K562 (cell line): Measurements from ENCODE around the gene TTC28. TPM values are rescaled to one million over a fixed set of nuclear protein-coding genes. Genes with fewer than 3 reads are reported as not detected.

Source experiments
- ATAC-seq: fragments of 200-7000 bp; cut with Tn5 transposase; 3 replicates; pipeline ENCODE4 v1.9.1; 2020; ENCODE audit warnings: moderate library complexity
- BruUV-seq: library from RNA; stranded (reverse); fragments of 400-500 nt; replicated peaks from 2 replicates; lab custom pipeline; 2021; lab: Mats Ljungman, UMichigan
- CTCF ChIA-PET: fragments of 300-600 bp; formaldehyde crosslinking; extraction: SDS; loops from one replicate; lab custom pipeline; 2021; ENCODE audit warnings: low intra/inter-chr PET ratio; lab: Yijun Ruan, JAX
- POLR2A ChIA-PET: fragments of 300-600, 350-650 bp; sonication (Branson Sonifier 250); formaldehyde crosslinking; extraction: SDS; loops from one replicate; lab custom pipeline; 2021; ENCODE audit warnings: antibody characterized with exemption, inconsistent platforms; lab: Yijun Ruan, JAX
- DNase-seq, 4 experiments: peaks; one replicate each; pipeline versions ENCODE4 v3.0.0 to v3.0.0-alpha.2; 2011 to 2018; ENCODE audit warnings: low spot score in 3 of 4, mixed read lengths in 3 of 4; ENCODE audit errors: extremely low read depth in 1 of 4
- FAIRE-seq: peaks from 2 replicates; lab custom pipeline; 2011; peaks lifted over from hg19 to GRCh38; lab: Jason Lieb, UNC
- H2AFZ ChIP-seq: 2 replicates; pipeline ENCODE4 v1.6.0; 2011; ENCODE audit warnings: low read depth, low read length, control low read depth, inconsistent platforms
- H3K27ac ChIP-seq: fragments of 200-600 bp; 3 replicates; pipeline ENCODE4 v1.8.0; 2011; ENCODE audit warnings: low read depth, mild to moderate bottlenecking, control low read depth, inconsistent platforms, low read length, moderate library complexity, mixed read lengths; ENCODE audit errors: extremely low read depth
- H3K27me3 ChIP-seq, 2 experiments: fragments of 300-600 bp in 1 of 2; 2 replicates in 1 of 2; 3 replicates in 1 of 2; pipeline versions ENCODE4 v1.6.0 to v1.8.0; 2011; ENCODE audit warnings: inconsistent platforms in 2 of 2, low read length in 2 of 2, mild to moderate bottlenecking in 1 of 2, mixed read lengths in 1 of 2, moderate library complexity in 1 of 2; ENCODE audit not compliant: control insufficient read depth in 2 of 2, insufficient read depth in 2 of 2
- H3K36me3 ChIP-seq: fragments of 300-600 bp; 3 replicates; pipeline ENCODE4 v1.8.0; 2011; ENCODE audit warnings: mild to moderate bottlenecking, low read length, inconsistent platforms; ENCODE audit not compliant: control insufficient read depth, insufficient read depth
- H3K4me1 ChIP-seq, 2 experiments: fragments of 200-600 bp in 1 of 2; replicated peaks in 1 of 2; 2 replicates in 1 of 2; 3 replicates in 1 of 2; pipeline versions ENCODE4 v1.5.1 to v1.8.0; 2011; ENCODE audit warnings: inconsistent platforms in 2 of 2, low read length in 2 of 2, mild to moderate bottlenecking in 1 of 2, mixed read lengths in 1 of 2, moderate library complexity in 1 of 2; ENCODE audit not compliant: control insufficient read depth in 2 of 2, insufficient read depth in 2 of 2
- H3K4me2 ChIP-seq: 2 replicates; pipeline ENCODE4 v1.6.1; 2011; ENCODE audit warnings: low read length, control low read depth, inconsistent platforms, mixed read lengths; ENCODE audit not compliant: insufficient read depth
- H3K4me3 ChIP-seq: fragments of 200-600 bp; sonication (generic), shearing (Covaris generic); 2 replicates; pipeline ENCODE4 v1.5.1; 2016; ENCODE audit warnings: control low read depth, inconsistent platforms
- H3K79me2 ChIP-seq: fragments of 200-600 bp; 3 replicates; pipeline ENCODE4 v1.8.0; 2011; ENCODE audit warnings: low read length, inconsistent platforms; ENCODE audit not compliant: control insufficient read depth, insufficient read depth
- H3K9ac ChIP-seq, 2 experiments: 2 replicates each; pipeline versions ENCODE4 v1.6.0 to v1.6.1; 2011; ENCODE audit warnings: low read depth in 2 of 2, low read length in 2 of 2, control low read depth in 1 of 2, inconsistent platforms in 1 of 2, mild to moderate bottlenecking in 1 of 2, mixed read lengths in 1 of 2; ENCODE audit not compliant: insufficient read depth in 1 of 2
- H3K9me1 ChIP-seq: one replicate; pipeline ENCODE4 v1.6.0; 2011; ENCODE audit warnings: inconsistent platforms, mild to moderate bottlenecking, low read length, moderate library complexity; ENCODE audit not compliant: control insufficient read depth, insufficient read depth
- H3K9me3 ChIP-seq: replicated peaks from 2 replicates; pipeline ENCODE4 v1.5.1; 2011; ENCODE audit warnings: low read depth, low read length, inconsistent platforms; ENCODE audit not compliant: control insufficient read depth, insufficient read depth
- H4K20me1 ChIP-seq: replicated peaks from 2 replicates; pipeline ENCODE4 v1.6.1; 2011; ENCODE audit warnings: low read length, inconsistent platforms, mixed read lengths; ENCODE audit not compliant: control insufficient read depth, insufficient read depth
- BDP1 ChIP-seq: IDR thresholded peaks from 3 replicates; pipeline ENCODE4 v1.6.1; 2011; ENCODE audit not compliant: insufficient read length, insufficient read depth
- BMI1 ChIP-seq: fragments of 150-350 bp; IDR thresholded peaks from 2 replicates; pipeline ENCODE4 v1.6.1; 2014; ENCODE audit warnings: low read length
- CEBPB ChIP-seq: fragments of 450-650 bp; IDR thresholded peaks from 2 replicates; pipeline ENCODE4 v1.6.1; 2016; ENCODE audit warnings: missing genetic modification characterization, missing compliant biosample characterization
- E2F6 ChIP-seq, 2 experiments: IDR thresholded peaks; 2 replicates each; pipeline ENCODE4 v1.6.1; 2011; ENCODE audit warnings: borderline replicate concordance in 1 of 2, control low read depth in 1 of 2, low read depth in 1 of 2, low read length in 1 of 2, mild to moderate bottlenecking in 1 of 2, mixed read lengths in 1 of 2, moderate library complexity in 1 of 2; ENCODE audit not compliant: insufficient read depth in 1 of 2, insufficient read length in 1 of 2, poor library complexity in 1 of 2, severe bottlenecking in 1 of 2; ENCODE audit errors: extremely low read depth in 1 of 2
- NRF1 ChIP-seq, 2 experiments: fragments of 450-650 bp; IDR thresholded peaks in 1 of 2; conservative IDR thresholded peaks in 1 of 2; 2 replicates each; pipeline ENCODE4 v1.6.1; 2014; ENCODE audit warnings: mild to moderate bottlenecking in 2 of 2
- SMARCC2 ChIP-seq: fragments of 450-650 bp; IDR thresholded peaks from 2 replicates; pipeline ENCODE4 v1.6.1; 2017; ENCODE audit warnings: antibody characterized with exemption, moderate library complexity, mild to moderate bottlenecking, low read depth
- TAL1 ChIP-seq: fragments of 450-650 bp; IDR thresholded peaks from 2 replicates; pipeline ENCODE4 v1.6.1; 2016; ENCODE audit warnings: mild to moderate bottlenecking
- TCF3 ChIP-seq: sonication (generic); formaldehyde crosslinking; IDR thresholded peaks from 2 replicates; pipeline ENCODE4 v1.4.0; 2020; ENCODE audit warnings: mild to moderate bottlenecking, missing genetic modification reagents
- TEAD4 ChIP-seq, 2 experiments: sonication (generic) in 1 of 2; formaldehyde crosslinking in 1 of 2; IDR thresholded peaks; 2 replicates each; pipeline versions ENCODE4 v1.6.1 to v1.8.0; 2012 to 2022; ENCODE audit warnings: borderline replicate concordance in 1 of 2, inconsistent platforms in 1 of 2, low read length in 1 of 2, mild to moderate bottlenecking in 1 of 2, missing genetic modification reagents in 1 of 2
- ZBTB5 ChIP-seq: fragments of 450-650 bp; IDR thresholded peaks from 2 replicates; pipeline ENCODE4 v1.6.1; 2017; ENCODE audit warnings: antibody characterized with exemption
- ZKSCAN1 ChIP-seq: fragments of 150-350 bp; IDR thresholded peaks from 2 replicates; pipeline ENCODE4 v1.6.1; 2016; ENCODE audit warnings: low read depth, low read length
- ZNF174 ChIP-seq: fragments of 250-450 bp; sonication (Bioruptor Pico); IDR thresholded peaks from 2 replicates; pipeline ENCODE4 v1.4.0; 2020; ENCODE audit warnings: mild to moderate bottlenecking
- WGBS: fragments of 100-300 bp; shearing (Covaris generic); methylation state at CpG from one replicate; pipeline ENCODE4 v1.1.6; 2016; ENCODE audit warnings: low coverage, mixed read lengths; ENCODE audit not compliant: insufficient coverage; ENCODE audit errors: missing lambda C conversion rate; 5-methylcytosine and 5-hydroxymethylcytosine counted together
- in situ Hi-C: fragments of 300-500 bp; cut with MboI; formaldehyde crosslinking; loops from 4 replicates; pipeline ENCODE4 v1.15.0; 2018; ENCODE audit warnings: inconsistent platforms, mixed read lengths
- intact Hi-C: fragments of 100-400 bp; cut with micrococcal nuclease; formaldehyde crosslinking; loops from 2 replicates; pipeline ENCODE4 v1.14.2; 2022
- polyA plus RNA-seq, 8 experiments: library from polyadenylated mRNA; depleted of rRNA in 4 of 8; stranded (reverse) in 5 of 8; unstranded in 3 of 8; fragments of >200 nt; fragmentation: Nextera tagmentation in 2 of 8; fragmentation: Illumina TruSeq in 1 of 8; extraction: Ambion mirVana in 2 of 8; extraction: Trizol in 1 of 8; gene quantifications; 2 replicates each; pipeline versions ENCODE4 v1.2.1 to v1.2.3, GENCODE V29; 2011 to 2014; ENCODE audit warnings: inconsistent platforms in 1 of 8, missing spikeins in 1 of 8
- total RNA-seq, 7 experiments: library from RNA; depleted of rRNA in 6 of 7; stranded (reverse); fragments of >200 nt in 6 of 7; fragmentation: Illumina TruSeq in 2 of 7; extraction: Trizol in 2 of 7; gene quantifications; 2 replicates each; pipeline versions ENCODE4 v1.2.1 to v1.2.3, GENCODE V29; 2011 to 2021; ENCODE audit warnings: low replicate concordance in 1 of 7
- TF ChIP-seq, protein P1 (sequence below), 2 experiments: fragments of 450-650 bp; IDR thresholded peaks; 2 replicates each; pipeline ENCODE4 v1.6.1; 2016
- TF ChIP-seq, protein P2 (sequence below): IDR thresholded peaks from 2 replicates; pipeline ENCODE4 v1.6.1; 2014; ENCODE audit warnings: antibody characterized with exemption

The TTC28 gene
- total and polyA plus RNA-seq, 9 of the 15 experiments (the other 6 are each of a cell fraction or from before 2014, with no cell fraction given): 0.22 to 10.7 (median 3.1) TPM

DNA sequence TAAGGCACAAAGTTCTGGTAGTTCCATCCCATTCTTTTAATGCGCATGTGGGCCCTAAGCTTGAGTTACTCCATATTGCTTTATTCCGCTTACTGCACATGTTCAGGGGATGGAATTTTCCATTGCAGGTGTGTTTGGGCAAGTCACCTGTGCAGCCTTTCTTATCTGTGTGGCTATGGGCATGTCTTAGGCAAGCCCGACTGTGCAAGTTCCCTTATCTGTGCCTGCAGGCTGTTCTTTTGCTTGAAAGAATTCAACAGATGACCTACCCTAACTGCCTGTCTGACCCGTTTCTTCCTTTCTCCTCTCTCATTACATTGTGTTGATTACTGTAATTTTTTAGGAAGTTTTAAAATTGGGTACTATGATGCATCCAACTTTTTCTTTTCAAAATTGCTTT is 363.6 kb downstream of the TTC28 start (continued):
- TF ChIP-seq ZBTB5 (no peak), TEAD4 (IDR thresholded peaks at IDR 0.05; ENCODE audit: low read length) (peak; percentile 87), TEAD4 (CRISPR knock-in tag; IDR thresholded peaks at IDR 0.05; ENCODE audit: borderline replicate concordance) (no peak), NRF1 (conservative IDR thresholded peaks at IDR 0.05 in 1 of 2, IDR thresholded peaks at IDR 0.05 in 1 of 2) (no peak)

GRCh38 chr22:28314959-28315358 is 364.7 kb downstream of the TTC28 start:
- intact Hi-C loops: no loop called here
- TF ChIP-seq ZNF174 (CRISPR knock-in tag) (no peak), BMI1 (no peak), SMARCC2 (no peak), TAL1 (no peak), ZKSCAN1 (no peak), CEBPB (no peak), TCF3 (no peak), E2F6 (IDR thresholded peaks at IDR 0.05; ENCODE audit: borderline replicate concordance in 1 of 2, extremely low read depth in 1 of 2, insufficient read depth in 1 of 2, insufficient read length in 1 of 2, low read depth in 1 of 2, low read length in 1 of 2, poor library complexity in 1 of 2, severe bottlenecking in 1 of 2) (no peak), BDP1 (no peak)
- TF ChIP-seq, protein P1, sequence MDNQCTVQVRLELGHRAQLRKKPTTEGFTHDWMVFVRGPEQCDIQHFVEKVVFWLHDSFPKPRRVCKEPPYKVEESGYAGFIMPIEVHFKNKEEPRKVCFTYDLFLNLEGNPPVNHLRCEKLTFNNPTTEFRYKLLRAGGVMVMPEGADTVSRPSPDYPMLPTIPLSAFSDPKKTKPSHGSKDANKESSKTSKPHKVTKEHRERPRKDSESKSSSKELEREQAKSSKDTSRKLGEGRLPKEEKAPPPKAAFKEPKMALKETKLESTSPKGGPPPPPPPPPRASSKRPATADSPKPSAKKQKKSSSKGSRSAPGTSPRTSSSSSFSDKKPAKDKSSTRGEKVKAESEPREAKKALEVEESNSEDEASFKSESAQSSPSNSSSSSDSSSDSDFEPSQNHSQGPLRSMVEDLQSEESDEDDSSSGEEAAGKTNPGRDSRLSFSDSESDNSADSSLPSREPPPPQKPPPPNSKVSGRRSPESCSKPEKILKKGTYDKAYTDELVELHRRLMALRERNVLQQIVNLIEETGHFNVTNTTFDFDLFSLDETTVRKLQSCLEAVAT (IDR thresholded peaks at IDR 0.05): no peak
- TF ChIP-seq, protein P2, sequence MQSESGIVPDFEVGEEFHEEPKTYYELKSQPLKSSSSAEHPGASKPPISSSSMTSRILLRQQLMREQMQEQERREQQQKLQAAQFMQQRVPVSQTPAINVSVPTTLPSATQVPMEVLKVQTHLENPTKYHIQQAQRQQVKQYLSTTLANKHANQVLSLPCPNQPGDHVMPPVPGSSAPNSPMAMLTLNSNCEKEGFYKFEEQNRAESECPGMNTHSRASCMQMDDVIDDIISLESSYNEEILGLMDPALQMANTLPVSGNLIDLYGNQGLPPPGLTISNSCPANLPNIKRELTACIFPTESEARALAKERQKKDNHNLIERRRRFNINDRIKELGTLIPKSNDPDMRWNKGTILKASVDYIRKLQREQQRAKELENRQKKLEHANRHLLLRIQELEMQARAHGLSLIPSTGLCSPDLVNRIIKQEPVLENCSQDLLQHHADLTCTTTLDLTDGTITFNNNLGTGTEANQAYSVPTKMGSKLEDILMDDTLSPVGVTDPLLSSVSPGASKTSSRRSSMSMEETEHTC: no peak

More at GRCh38 chr22:28314959-28315358, 364.7 kb downstream of the TTC28 start:
- Histone ChIP-seq H3K9me3 (no peaks in the 10 kb centered on the region; the same call in 1 of the 2 replicates), H3K79me2 (no peaks in the 10 kb centered on the region), H3K36me3 (no peaks in the 10 kb centered on the region), H2AFZ (no peak overlapping the region), H3K27me3 (no peaks in the 10 kb centered on the region), H3K4me3 (no peak overlapping the region), H3K27ac (no peak overlapping the region), H3K9me1 (no peaks in the 10 kb centered on the region), H3K9ac (no peak overlapping the region), H3K4me2 (no peak overlapping the region), H4K20me1 (no peaks in the 10 kb centered on the region), H3K4me1 (peaks cover 0 to 2% of the 10 kb centered on the region in 2 experiments; a peak in 1 of 5 replicates)
- 70% methylated on average over 1 of the region's 1 CpG for WGBS
- POLR2A ChIA-PET: no interaction called here
- no TSS peak for BruUV-seq
- FAIRE-seq (no peak), ATAC-seq (no peak), DNase-seq (no peak)
- CTCF ChIA-PET: no interaction called here
- in situ Hi-C loops: no loop called here
